ENCODE measurements around the gene TNFRSF18.

Gene TNFRSF18

GRCh38 chr1:1175221-1176062, 30.9 kb downstream of the TNFRSF18 start:
- no peak for DNase-seq

DNA sequence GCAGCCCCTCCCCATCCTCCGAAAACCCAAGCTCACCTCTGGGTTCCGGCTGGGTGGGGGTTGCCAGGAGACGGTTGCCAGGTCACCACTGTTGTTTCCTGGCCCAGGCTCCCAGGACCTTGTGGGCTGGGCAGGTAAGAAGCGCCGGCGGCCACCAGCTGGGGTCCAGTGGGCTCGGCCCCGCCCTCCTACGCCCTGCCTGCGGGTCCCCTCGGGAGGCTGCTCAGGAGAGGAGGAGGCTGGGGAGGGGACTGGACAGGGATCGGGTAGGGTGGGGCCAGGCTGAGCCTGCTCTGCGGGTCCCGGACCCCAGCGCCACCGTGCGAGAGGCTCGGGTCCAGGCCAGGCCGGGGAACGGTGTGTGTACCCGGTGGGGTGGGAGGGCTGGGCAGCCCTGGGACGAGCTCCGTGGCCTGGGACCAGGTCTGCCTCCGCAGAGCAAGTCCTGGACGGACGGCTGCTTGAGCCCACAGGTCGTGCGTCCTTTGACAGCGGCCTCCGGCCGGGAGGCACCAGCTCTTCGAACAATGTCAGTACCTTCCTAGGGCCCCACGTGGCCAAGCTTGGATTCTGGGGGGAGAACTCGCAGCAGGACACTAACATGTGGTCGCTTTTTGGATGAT, 32.5 kb downstream of the TNFRSF18 start, which contains the start of gene TTLL10:
TSS of gene TTLL10 (plus strand) at position 88 of the 623 bp plus-strand sequence. CDS start 5,336 bp downstream, outside the sequence.
- no peak for DNase-seq

GRCh38 chr1:1173061-1173792, 33.2 kb downstream of the TNFRSF18 start:
- DNase-seq: no peak

- DNase-seq: no peak
These were observed 34.6 kb downstream of the TNFRSF18 start for GRCh38 chr1:1171546-1172340.

DNA sequence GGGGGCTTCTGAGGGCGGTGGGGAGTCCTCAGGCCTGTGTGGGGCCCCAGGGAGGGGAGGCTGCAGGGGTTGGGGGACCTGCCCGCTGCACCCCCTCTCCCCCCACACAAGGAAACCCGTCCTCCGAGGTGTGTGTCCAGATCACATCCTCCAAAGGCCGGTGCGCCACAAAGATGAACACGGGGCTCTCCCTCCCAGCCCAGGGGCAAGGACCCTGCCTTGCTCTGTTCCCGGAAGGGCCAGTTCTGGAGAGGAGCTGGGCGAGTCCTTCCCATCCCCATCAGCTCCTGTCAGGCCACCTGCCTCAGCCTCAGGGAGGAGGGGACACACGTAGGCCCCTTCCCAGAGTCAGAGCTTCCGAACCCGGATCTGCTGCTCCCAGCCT, 35.2 kb downstream of the TNFRSF18 start:
- DNase-seq: no peak

- no peak for DNase-seq
These were observed 35.9 kb downstream of the TNFRSF18 start for GRCh38 chr1:1170215-1171091.

DNA sequence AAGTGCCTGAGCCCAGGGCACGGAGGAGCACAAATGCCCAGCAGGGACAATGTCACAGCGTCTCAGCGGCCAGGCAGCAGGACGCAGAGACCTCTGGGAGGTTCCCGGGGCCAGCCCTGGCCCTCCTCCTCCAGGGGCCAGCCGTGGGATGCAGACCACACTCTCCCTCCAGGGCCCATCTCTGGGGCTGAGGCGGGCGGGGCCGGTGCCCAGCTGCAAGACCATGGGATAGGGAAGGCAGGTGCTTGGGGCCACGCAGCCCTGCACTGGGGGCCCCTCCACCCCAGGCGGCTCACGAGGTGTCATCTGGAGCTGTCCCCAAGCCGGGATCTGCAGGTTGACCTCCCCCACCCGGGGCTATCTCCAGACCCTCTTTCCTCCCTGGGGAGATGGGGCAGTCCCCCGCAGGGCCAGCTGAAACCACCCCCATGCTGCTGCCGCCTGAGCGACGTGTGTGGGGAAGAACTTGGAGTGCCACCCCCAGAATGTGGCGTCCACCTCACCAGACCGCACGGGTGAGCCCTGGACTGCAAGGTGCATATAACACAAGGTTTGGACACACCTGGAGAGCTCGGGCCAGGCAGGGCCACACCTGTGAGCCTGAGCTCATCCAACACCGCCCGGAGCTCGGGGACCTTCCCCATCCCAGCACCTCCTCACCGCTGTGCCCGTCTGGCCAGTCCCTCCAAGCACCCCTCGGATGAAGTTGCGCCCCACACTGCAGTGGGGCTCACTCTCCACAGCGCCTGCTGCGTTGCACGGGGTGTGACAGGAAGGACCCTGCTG, 36.8 kb downstream of the TNFRSF18 start:
- DNase-seq: no peak

GRCh38 chr1:1168451-1169411, 37.7 kb downstream of the TNFRSF18 start:
- DNase-seq: no peak

DNA sequence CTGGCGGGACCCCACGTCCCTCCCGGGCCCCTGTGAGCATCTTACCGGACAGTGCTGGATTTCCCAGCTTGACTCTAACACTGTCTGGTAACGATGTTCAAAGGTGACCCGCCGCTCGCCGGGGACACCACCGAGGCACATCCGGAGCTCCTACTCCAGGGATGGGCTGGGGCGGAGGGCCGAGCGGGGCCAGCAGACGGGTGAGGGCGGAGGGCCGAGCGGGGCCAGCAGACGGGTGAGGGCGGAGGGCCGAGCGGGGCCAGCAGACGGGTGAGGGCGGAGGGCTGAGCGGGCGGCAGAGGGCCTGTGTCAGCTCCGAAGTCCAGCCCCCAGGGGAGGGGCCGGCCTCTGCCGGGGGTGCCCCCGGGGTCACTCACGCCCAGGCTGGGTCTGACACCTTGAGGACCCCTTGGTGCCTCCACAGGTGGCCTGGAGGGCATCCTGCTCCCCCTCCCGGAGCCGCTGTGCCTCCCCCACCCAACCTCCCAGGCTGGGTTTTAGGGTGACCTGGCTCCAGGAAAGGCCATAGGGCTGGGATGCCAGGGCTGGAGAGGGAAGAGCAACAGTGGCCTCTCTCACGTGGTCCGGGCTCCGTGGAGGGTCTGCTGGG, 38.4 kb downstream of the TNFRSF18 start:
- no peak for DNase-seq

GRCh38 chr1:1167398-1167821, 39.0 kb downstream of the TNFRSF18 start:
- no peak for DNase-seq

DNA sequence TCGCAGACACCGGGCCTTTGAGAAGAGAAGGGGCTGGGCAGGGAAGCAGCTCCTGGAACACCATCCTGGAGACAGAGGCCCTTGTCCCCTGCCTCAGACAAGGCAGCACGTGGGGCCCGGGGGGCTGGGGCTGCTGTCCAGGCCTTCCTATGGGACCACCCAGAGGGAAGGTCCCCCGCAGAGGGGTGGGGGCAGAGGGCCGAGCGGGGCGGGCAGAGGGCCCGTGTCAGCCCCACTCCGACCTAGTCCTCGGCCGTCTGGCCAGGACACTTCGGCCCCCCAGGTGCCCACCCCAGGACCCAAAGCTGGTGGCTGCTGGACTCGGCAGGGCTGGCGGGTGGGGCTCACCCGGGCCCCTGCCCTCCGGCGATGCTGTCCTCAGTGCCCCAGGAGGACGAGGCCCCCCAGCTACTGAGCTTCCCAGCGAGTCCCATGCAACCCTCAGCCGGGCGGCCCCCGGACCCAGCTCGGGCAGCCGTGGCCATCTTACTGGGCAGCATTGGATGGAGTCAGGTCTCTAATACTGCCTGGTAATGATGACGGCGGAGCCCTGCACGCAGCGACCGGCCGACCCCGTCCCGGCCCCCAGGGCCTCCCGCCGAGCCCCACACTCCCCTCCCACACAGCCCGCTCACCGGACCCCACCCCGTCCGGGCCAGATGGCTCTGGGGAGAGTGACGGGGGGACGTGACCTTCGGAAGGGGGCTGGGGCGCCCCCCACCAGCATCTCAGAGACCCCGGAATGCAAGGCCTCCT, 39.6 kb downstream of the TNFRSF18 start:
- DNase-seq: no peak

- no peak for DNase-seq
These were observed 40.4 kb downstream of the TNFRSF18 start for GRCh38 chr1:1165900-1166421.

DNA sequence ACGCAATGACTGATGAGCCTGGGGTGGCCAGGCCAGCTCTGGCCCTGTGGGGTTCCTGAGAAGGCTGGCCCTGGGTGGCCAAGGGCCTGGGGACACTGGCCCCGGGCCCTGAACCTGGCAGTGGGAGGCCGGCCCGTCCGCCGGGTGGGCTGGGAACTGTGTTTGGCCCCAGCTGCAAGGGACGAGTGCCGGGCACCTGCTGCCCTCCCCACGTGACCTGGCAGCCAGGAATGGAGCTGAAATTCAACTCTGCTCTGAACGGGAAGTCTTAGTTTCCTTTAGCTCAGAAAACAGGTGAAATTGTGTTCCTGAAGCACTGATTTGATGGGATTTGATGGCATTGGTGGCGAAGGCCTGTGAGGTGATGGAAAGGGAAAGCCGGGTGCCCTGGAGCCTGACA, 40.9 kb downstream of the TNFRSF18 start:
- no peak for DNase-seq

GRCh38 chr1:1164701-1165451, 41.5 kb downstream of the TNFRSF18 start:
- no peak for DNase-seq

DNA sequence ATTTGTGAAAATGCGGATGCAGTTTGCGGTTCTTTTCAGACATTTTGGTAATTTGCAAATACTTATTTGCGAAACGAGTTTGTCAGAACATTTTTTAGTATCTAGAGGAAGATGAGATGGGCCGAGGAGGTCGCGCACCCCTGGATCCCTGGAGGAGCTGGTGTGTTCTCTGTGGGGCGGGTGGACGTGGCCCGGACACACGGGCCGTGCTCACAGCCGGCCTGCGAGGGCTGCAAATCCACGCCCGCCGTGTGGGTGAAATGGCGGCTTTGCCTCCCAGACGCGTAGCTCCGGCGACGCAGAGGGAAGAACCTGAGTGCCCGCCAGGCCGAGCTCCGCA, 42.1 kb downstream of the TNFRSF18 start:
- no peak for DNase-seq

DNA sequence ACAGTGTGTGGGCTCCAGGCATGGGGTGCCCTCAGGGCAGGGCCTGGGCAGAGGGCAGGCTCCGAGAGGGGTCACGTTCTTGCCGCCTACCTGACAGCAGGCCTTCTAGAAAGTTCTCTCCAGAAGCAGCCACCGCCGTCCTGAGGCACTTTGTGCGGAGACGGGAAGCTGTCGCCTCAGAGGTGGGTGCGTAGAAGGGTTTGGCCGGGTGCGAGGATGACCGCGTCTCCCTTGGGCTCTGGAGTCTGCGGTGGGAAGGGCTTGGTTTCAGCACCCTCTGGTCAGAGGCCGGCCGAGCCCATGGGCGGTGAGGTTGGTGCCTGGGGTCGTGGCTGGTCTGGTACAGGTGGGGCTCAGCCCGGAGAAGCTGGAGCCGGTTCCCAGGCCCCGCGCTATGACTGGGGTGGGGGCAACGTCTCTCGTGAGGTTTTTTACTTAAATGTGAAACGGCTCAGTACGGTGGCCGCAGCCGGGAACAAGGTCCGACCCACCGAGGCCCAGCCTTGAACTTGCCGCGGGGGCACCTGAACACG, 42.8 kb downstream of the TNFRSF18 start:
- DNase-seq: no peak

Data from SW 1271 (cell line).